Thyroid gland (tissue), 4 donors: ENCODE measurements around the gene ARRDC2. TPM values are rescaled to one million over a fixed set of nuclear protein-coding genes. Genes with fewer than 3 reads are reported as not detected.

ENCODE experiments used
- DNase-seq, 2 donors: peaks; one replicate each; pipeline ENCODE4 v3.0.0-alpha.2; 2019
- H3K27ac ChIP-seq, 3 donors: fragments of 200-600 bp; sonication (generic); 1 replicate in 2 of 3; 2 replicates in 1 of 3; pipeline ENCODE4 v1.5.1; 2016 to 2019; ENCODE audit warnings: mild to moderate bottlenecking in 1 of 3, moderate library complexity in 1 of 3
- H3K27me3 ChIP-seq: fragments of 200-600 bp; sonication (generic); one replicate; pipeline ENCODE4 v1.5.1; 2019
- H3K36me3 ChIP-seq, 2 donors: fragments of 200-600 bp; sonication (generic); one replicate each; pipeline ENCODE4 v1.5.1; 2016 to 2019
- H3K4me1 ChIP-seq, 2 donors: fragments of 200-600 bp; sonication (generic); one replicate each; pipeline ENCODE4 v1.5.1; 2017 to 2019
- H3K4me3 ChIP-seq, 3 donors: fragments of 200-600 bp; sonication (generic); replicated peaks in 1 of 3; 1 replicate in 2 of 3; 2 replicates in 1 of 3; pipeline ENCODE4 v1.5.1; 2016; ENCODE audit warnings: mild to moderate bottlenecking in 1 of 3
- H3K9me3 ChIP-seq: fragments of 200-600 bp; sonication (generic); one replicate; pipeline ENCODE4 v1.5.1; 2017
- POLR2A ChIP-seq, 2 donors: fragments of 450-650 bp; IDR thresholded peaks; one replicate each; pipeline ENCODE4 v1.6.1; 2017; ENCODE audit warnings: antibody characterized with exemption in 2 of 2, mild to moderate bottlenecking in 2 of 2, moderate library complexity in 1 of 2
- WGBS, 2 donors: methylation state at CpG; one replicate each; pipeline ENCODE4 v1.1.5; 2017; 5-methylcytosine and 5-hydroxymethylcytosine counted together
- intact Hi-C: fragments of 100-400 bp; cut with DNase I; formaldehyde crosslinking; loops from one replicate; pipeline ENCODE4 v1.15.1; 2023
- total RNA-seq, 4 donors: library from RNA; depleted of rRNA; stranded (reverse); fragments of >200 nt; gene quantifications; one replicate each; pipeline ENCODE4 v1.2.3, GENCODE V29; 2016
- TF ChIP-seq, protein P1 (sequence below), 6 experiments: fragments of 200-600 bp in 3 of 6; fragments of 450-650 bp in 3 of 6; sonication (generic) in 3 of 6; IDR thresholded peaks; one replicate each; pipeline ENCODE4 v1.5.1; 2016 to 2019; ENCODE audit warnings: antibody characterized with exemption in 6 of 6, mild to moderate bottlenecking in 2 of 6, inconsistent platforms in 1 of 6, moderate library complexity in 1 of 6

The ARRDC2 gene
- total RNA-seq, 4 donors from 2014 or later: 51.1 to 120 (median 82.8) TPM

DNA sequence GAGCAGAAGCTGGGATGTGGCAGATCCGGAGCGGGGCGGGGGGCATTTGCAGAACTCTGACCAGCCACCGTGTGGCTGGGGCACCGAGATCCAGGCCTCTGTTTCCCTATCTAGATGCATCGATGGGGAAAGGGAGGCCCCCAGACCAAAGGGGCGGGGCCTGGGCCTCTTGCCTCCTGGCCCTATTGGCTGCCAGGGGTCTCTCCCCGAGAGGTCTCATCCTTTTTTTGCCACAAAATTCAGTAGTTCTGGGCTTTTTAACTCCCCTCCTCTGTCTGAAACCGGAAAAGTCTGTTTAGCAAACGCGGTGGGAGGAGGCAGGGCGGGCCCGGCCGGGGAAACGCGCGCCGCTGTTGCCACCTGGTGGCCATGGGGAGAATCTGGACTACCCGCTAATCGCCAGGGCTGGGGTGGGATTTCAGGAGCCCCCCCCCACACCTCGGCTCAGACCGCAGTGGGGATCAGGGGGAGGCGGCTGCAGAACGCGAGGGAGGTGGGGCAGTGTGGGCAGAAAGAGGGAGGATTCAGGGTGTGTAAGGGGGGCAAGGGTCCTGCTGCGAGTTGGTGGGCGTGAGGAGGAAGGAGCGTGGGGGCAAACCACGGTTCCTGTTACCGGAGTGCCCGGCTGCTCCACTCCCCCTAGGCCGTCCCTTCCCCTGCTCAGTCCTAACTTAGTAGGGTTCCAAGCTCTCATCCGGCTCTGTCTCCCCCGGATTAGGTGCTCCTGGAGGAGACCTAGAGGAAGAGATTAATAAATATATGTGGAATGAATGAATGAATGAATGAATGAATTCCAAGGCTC, 50.4 kb downstream of the ARRDC2 start:
- peaks cover 7 to 14% of the 10 kb centered on the region in 2 donors for H3K4me1 ChIP-seq
- WGBS, 2 donors: 4 to 6% methylated on average over 27 to 34 of the region's 34 CpGs
- no peak overlapping the region for H3K4me3 ChIP-seq
- H3K27ac ChIP-seq: peak overlapping the region; percentile 82 to 86 (median 85)
- intact Hi-C loops: loop anchor here (2.0 to 5.0 kb wide), 3 partner anchors 52 to 196 kb away; no protein-coding TSS in a partner anchor
- no peaks in the 10 kb centered on the region for H3K9me3 ChIP-seq
- H3K27me3 ChIP-seq: no peaks in the 10 kb centered on the region
- TF ChIP-seq POLR2A (IDR thresholded peaks at IDR 0.05): no peak
- TF ChIP-seq, protein P1, sequence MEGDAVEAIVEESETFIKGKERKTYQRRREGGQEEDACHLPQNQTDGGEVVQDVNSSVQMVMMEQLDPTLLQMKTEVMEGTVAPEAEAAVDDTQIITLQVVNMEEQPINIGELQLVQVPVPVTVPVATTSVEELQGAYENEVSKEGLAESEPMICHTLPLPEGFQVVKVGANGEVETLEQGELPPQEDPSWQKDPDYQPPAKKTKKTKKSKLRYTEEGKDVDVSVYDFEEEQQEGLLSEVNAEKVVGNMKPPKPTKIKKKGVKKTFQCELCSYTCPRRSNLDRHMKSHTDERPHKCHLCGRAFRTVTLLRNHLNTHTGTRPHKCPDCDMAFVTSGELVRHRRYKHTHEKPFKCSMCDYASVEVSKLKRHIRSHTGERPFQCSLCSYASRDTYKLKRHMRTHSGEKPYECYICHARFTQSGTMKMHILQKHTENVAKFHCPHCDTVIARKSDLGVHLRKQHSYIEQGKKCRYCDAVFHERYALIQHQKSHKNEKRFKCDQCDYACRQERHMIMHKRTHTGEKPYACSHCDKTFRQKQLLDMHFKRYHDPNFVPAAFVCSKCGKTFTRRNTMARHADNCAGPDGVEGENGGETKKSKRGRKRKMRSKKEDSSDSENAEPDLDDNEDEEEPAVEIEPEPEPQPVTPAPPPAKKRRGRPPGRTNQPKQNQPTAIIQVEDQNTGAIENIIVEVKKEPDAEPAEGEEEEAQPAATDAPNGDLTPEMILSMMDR (IDR thresholded peaks at IDR 0.05): peak; percentile 89 to 98 (median 95)
- no peaks in the 10 kb centered on the region for H3K36me3 ChIP-seq
- peak; percentile 72 to 81 for DNase-seq

DNA sequence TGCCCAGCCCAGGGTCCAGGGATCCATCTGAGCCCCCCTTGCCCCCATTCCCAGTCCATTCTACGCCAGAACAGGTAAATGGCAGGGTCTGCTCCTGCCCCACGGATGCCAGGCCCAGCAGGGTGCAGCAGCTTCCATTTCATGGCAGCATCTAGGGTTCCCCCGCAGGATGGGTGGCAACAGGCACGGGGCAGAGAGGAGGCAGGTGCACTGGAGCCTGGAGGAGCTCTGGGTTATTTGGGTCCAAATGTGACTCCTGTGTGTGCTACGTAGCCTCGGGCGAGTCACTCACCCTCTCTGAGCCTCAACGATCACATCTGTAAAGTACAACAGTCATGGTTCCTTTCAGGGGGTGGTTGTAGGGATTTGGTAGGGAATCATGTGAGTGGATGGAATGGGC, 51.3 kb downstream of the ARRDC2 start:
- 69 to 79% methylated on average over 7 to 8 of the region's 8 CpGs for WGBS, 2 donors
- no peaks in the 10 kb centered on the region for H3K36me3 ChIP-seq
- DNase-seq: no peak
- TF ChIP-seq POLR2A (IDR thresholded peaks at IDR 0.05): no peak
- TF ChIP-seq, protein P1 (IDR thresholded peaks at IDR 0.05): no peak
- no peaks in the 10 kb centered on the region for H3K9me3 ChIP-seq
- H3K4me3 ChIP-seq: no peak overlapping the region
- H3K27ac ChIP-seq: no peak overlapping the region
- no peaks in the 10 kb centered on the region for H3K27me3 ChIP-seq
- peaks cover 7 to 14% of the 10 kb centered on the region in 2 donors for H3K4me1 ChIP-seq
- intact Hi-C loops: loop anchor here (2.0 to 5.0 kb wide), 3 partner anchors 52 to 197 kb away; no protein-coding TSS in a partner anchor

DNA sequence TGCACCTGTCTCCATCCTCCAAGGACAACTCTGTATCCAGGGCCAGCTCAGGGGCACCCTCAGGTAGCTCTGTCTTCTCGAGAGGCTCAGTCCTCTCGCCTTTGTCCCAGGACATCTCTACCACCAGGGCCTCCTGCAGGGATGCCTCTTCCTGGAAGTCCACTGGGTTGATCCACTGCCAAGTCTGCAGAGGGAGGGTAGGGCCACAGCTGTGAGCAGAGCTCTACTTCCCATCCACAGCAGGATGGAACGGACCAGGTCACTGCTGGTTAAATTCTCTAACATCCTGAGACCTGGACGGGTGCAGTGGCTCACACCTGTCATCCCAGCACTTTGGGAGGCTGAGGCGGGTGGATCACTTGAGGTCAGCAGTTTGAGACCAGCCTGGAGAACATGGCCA, 51.9 kb downstream of the ARRDC2 start:
- H3K9me3 ChIP-seq: no peaks in the 10 kb centered on the region
- peaks cover 7 to 14% of the 10 kb centered on the region in 2 donors for H3K4me1 ChIP-seq
- no peaks in the 10 kb centered on the region for H3K36me3 ChIP-seq
- no peak overlapping the region for H3K4me3 ChIP-seq
- no peak overlapping the region for H3K27ac ChIP-seq
- intact Hi-C loops: loop anchor here (2.0 to 5.0 kb wide), 3 partner anchors 53 to 198 kb away; no protein-coding TSS in a partner anchor
- WGBS, 2 donors: 73 to 92% methylated on average over 2 to 5 of the region's 5 CpGs
- no peaks in the 10 kb centered on the region for H3K27me3 ChIP-seq
- no peak for TF ChIP-seq POLR2A (IDR thresholded peaks at IDR 0.05)
- TF ChIP-seq, protein P1 (IDR thresholded peaks at IDR 0.05): no peak
- DNase-seq: no peak

DNA sequence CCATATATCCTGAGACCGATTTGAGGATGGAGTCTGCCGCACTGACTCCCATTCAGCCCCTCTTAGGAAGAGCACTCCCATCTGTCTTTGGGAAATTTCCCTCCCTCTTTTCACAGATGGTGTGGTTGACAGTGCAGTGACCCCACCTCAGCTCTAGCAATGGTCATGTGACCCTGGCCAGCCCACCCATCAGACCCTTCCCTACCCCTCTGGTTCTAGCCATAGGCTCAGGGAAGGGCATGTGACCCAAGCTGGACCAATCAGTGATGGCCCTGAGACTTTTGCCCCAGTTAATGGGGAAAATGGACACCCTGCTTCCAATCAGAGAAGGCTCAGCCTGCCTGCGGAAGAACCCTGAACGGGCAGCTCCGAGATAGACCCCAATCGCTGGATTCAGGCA, 52.5 kb downstream of the ARRDC2 start:
- H3K9me3 ChIP-seq: no peaks in the 10 kb centered on the region
- WGBS, 2 donors: 79 to 89% methylated on average over 6 of the region's 6 CpGs
- no peak for DNase-seq

More for the DNA sequence above, 52.5 kb downstream of the ARRDC2 start:
- H3K27me3 ChIP-seq: no peaks in the 10 kb centered on the region
- intact Hi-C loops: no loop called here
- no peak overlapping the region for H3K27ac ChIP-seq
- H3K36me3 ChIP-seq: no peaks in the 10 kb centered on the region
- no peak overlapping the region for H3K4me3 ChIP-seq
- peaks cover 7 to 14% of the 10 kb centered on the region in 2 donors for H3K4me1 ChIP-seq
- no peak for TF ChIP-seq POLR2A (IDR thresholded peaks at IDR 0.05)
- TF ChIP-seq, protein P1 (IDR thresholded peaks at IDR 0.05): no peak
